ENCODE data around the gene NR5A1. TPM values are rescaled to one million over a fixed set of nuclear protein-coding genes. Genes with fewer than 3 reads are reported as not detected.

The NR5A1 gene
- total and polyA plus RNA-seq, 2 of the 13 experiments (the other 11 are each of a cell fraction or from before 2014, with no cell fraction given): 28.9 to 44.7 TPM

GRCh38 chr9:124518116-124518515 lies 10.9 kb upstream of the NR5A1 start (continued):
- no peak for TF ChIP-seq ZSCAN9 (CRISPR knock-in tag; IDR thresholded peaks at IDR 0.05; ENCODE audit: borderline replicate concordance)
- TF ChIP-seq SNAPC2 (CRISPR knock-in tag; IDR thresholded peaks at IDR 0.05): no peak

GRCh38 chr9:124517600-124517999 lies 10.4 kb upstream of the NR5A1 start:
- no peak overlapping the region for H3K4me2 ChIP-seq (ENCODE audit: low read depth, low read length)
- H3K36me3 ChIP-seq (replicated peaks in 1 of 2; ENCODE audit: control insufficient read depth in 1 of 2, insufficient read depth in 2 of 2, low read length in 2 of 2): peaks cover 0 to 3% of the 10 kb centered on the region in 2 experiments; a peak in 3 of 5 replicates
- H3K9ac ChIP-seq (ENCODE audit: insufficient read depth, low read depth, low read length): no peak overlapping the region
- intact Hi-C loops (cut with micrococcal nuclease; ENCODE audit: unreplicated experiment): no loop called here
- no peaks in the 10 kb centered on the region for H3K27me3 ChIP-seq (ENCODE audit: control insufficient read depth in 1 of 2, insufficient read depth in 2 of 2, low read length in 2 of 2)
- H3K4me3 ChIP-seq (replicated peaks in 1 of 3; ENCODE audit: insufficient read depth in 1 of 3, low read depth in 2 of 3, low read length in 3 of 3): no peak overlapping the region
- no peak for ATAC-seq
- FAIRE-seq: no peak
- WGBS (ENCODE audit: low lambda C conversion rate): 95% methylated on average over 5 of the region's 5 CpGs
- no peaks in the 10 kb centered on the region for H4K20me1 ChIP-seq (ENCODE audit: insufficient read depth, low read length)
- H3K79me2 ChIP-seq (ENCODE audit: insufficient read depth, low read length): no peaks in the 10 kb centered on the region
- no TSS peak for BruUV-seq (replicated peaks)
- DNase-seq (ENCODE audit: low spot score): no peak
- POLR2A ChIA-PET: interaction anchor here (3.6 kb wide), 1 partner anchor 8 kb away, joined by 21 read pairs; no protein-coding TSS in a partner anchor
- H2AFZ ChIP-seq (ENCODE audit: low read length): no peak overlapping the region
- in situ Hi-C loops (cut with HindIII; ENCODE audit: extremely low pct_ligation_motif_present, low pct_unique_long_range_greater_than_20kb): no loop called here
- CTCF ChIA-PET (ENCODE audit: low intra/inter-chr PET ratio, low total read pairs): no interaction called here
- TF ChIP-seq HDAC6 (IDR thresholded peaks at IDR 0.05; ENCODE audit: low read depth, low read length) (no peak), CCAR2 (optimal IDR thresholded peaks at IDR 0.05; ENCODE audit: low read depth, low read length) (no peak), ZNF547 (CRISPR knock-in tag; IDR thresholded peaks at IDR 0.05) (no peak), ZNF232 (CRISPR knock-in tag; IDR thresholded peaks at IDR 0.05; ENCODE audit: borderline replicate concordance) (no peak), ZSCAN31 (CRISPR knock-in tag; IDR thresholded peaks at IDR 0.05; ENCODE audit: low read depth) (no peak), ATF6 (CRISPR knock-in tag; conservative IDR thresholded peaks at IDR 0.05) (no peak), ZNF543 (CRISPR knock-in tag; IDR thresholded peaks at IDR 0.05) (no peak), SP140L (CRISPR knock-in tag; IDR thresholded peaks at IDR 0.05; ENCODE audit: borderline replicate concordance) (no peak), GLI4 (CRISPR knock-in tag; IDR thresholded peaks at IDR 0.05; ENCODE audit: borderline replicate concordance) (no peak)
- TF ChIP-seq, protein P1, sequence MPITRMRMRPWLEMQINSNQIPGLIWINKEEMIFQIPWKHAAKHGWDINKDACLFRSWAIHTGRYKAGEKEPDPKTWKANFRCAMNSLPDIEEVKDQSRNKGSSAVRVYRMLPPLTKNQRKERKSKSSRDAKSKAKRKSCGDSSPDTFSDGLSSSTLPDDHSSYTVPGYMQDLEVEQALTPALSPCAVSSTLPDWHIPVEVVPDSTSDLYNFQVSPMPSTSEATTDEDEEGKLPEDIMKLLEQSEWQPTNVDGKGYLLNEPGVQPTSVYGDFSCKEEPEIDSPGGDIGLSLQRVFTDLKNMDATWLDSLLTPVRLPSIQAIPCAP (CRISPR knock-in tag; IDR thresholded peaks at IDR 0.05; ENCODE audit: low read depth): no peak
- TF ChIP-seq, protein P2, sequence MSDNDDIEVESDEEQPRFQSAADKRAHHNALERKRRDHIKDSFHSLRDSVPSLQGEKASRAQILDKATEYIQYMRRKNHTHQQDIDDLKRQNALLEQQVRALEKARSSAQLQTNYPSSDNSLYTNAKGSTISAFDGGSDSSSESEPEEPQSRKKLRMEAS (IDR thresholded peaks at IDR 0.05): no peak
- no peaks in the 10 kb centered on the region for H3K9me3 ChIP-seq (ENCODE audit: low read length)
- peaks cover 64% of the 10 kb centered on the region for H3K4me1 ChIP-seq (ENCODE audit: insufficient read depth, low read length)
- H3K27ac ChIP-seq (ENCODE audit: extremely low read length, insufficient read depth, low read length): no peak overlapping the region
